Activated naive CD8-positive, alpha-beta T cell treated with anti-CD3 and anti-CD28 coated beads, Interleukin-2, amount 10 ng/mL, durations not matched to agents 7 days and 5 days (primary cell): ENCODE data around the gene SPTLC1. TPM values are rescaled to one million over a fixed set of nuclear protein-coding genes. Genes with fewer than 3 reads are reported as not detected.
"Not testable (repeated sequence)": the region's sequence is repeated elsewhere in the genome, so short reads cannot be mapped to it uniquely, and the experiment has no call there.

Experiments used
- ATAC-seq: fragments of 150-1000 bp; cut with Tn5 transposase; one replicate; pipeline ENCODE4 v1.10.0; 2021; ENCODE audit warnings: low read depth, moderate library complexity
- POLR2A ChIA-PET: fragments of 350-600 bp; sonication (Branson Sonifier 250); formaldehyde crosslinking; loops from one replicate; lab custom pipeline; 2021; ENCODE audit warnings: antibody characterized with exemption; lab: Charles Lee
- DNase-seq: peaks from one replicate; pipeline ENCODE4 v3.0.0; 2021
- H3K27ac Mint-ChIP-seq: one replicate; pipeline ENCODE4 v1.8.0; 2022; ENCODE audit warnings: mild to moderate bottlenecking, mixed read lengths
- H3K27me3 Mint-ChIP-seq: one replicate; pipeline ENCODE4 v1.8.0; 2022; ENCODE audit warnings: mild to moderate bottlenecking, moderate library complexity, mixed read lengths
- H3K36me3 Mint-ChIP-seq: one replicate; pipeline ENCODE4 v1.8.0; 2021; ENCODE audit warnings: mild to moderate bottlenecking, mixed read lengths
- H3K4me1 Mint-ChIP-seq: one replicate; pipeline ENCODE4 v1.8.0; 2021; ENCODE audit warnings: mixed read lengths
- H3K4me3 Mint-ChIP-seq: one replicate; pipeline ENCODE4 v1.8.0; 2022; ENCODE audit warnings: mild to moderate bottlenecking, moderate library complexity, mixed read lengths
- H3K9me3 Mint-ChIP-seq: one replicate; pipeline ENCODE4 v1.8.0; 2021; ENCODE audit warnings: mixed read lengths
- total RNA-seq, 2 experiments: library from RNA; stranded (reverse); gene quantifications; one replicate each; pipeline ENCODE4 v1.2.3, GENCODE V29; 2021

The SPTLC1 gene
- total RNA-seq: 10 to 100 TPM; 50.2 to 51.4 TPM

GRCh38 chr9:92115071-92115858, at the start of gene SPTLC1:
Gene SPTLC1 (minus strand): TSS chr9:92115413. CDS start chr9:92115370, 43 bp downstream.
- Mint-ChIP-seq H3K27ac (peak within 1 kb of the TSS; percentile 98), H3K4me1 (peaks cover 21% of the 10 kb centered on the region), H3K4me3 (peak within 1 kb of the TSS; percentile 95), H3K27me3 (peaks cover 3% of the 10 kb centered on the region), H3K9me3 (peaks cover 1% of the 10 kb centered on the region), H3K36me3 (peaks cover 2% of the 10 kb centered on the region)
- ATAC-seq (peak; percentile 98), DNase-seq (peak; percentile 97)
- POLR2A ChIA-PET: interaction anchor here (0.6 to 2.3 kb wide), 7 partner anchors 17 to 977 kb away, joined by 3 to 11 read pairs (median 3); partner anchors contain the start of gene IPPK

- H3K27me3 Mint-ChIP-seq: peaks cover 35% of the 10 kb centered on the region
- POLR2A ChIA-PET: no interaction called here
- ATAC-seq (no peak), DNase-seq (no peak)
- H3K27ac Mint-ChIP-seq: no peak overlapping the region
- H3K4me1 Mint-ChIP-seq: no peaks in the 10 kb centered on the region
- no peak overlapping the region for H3K4me3 Mint-ChIP-seq
- H3K36me3 Mint-ChIP-seq: peaks cover 3% of the 10 kb centered on the region
- H3K9me3 Mint-ChIP-seq: peaks cover 4% of the 10 kb centered on the region
Measured at GRCh38 chr9:92164975-92165374, 49.8 kb upstream of the SPTLC1 start.

- Mint-ChIP-seq H3K36me3 (peaks cover 3% of the 10 kb centered on the region), H3K4me3 (no peak overlapping the region), H3K9me3 (peaks cover 4% of the 10 kb centered on the region), H3K4me1 (no peaks in the 10 kb centered on the region), H3K27ac (no peak overlapping the region), H3K27me3 (peaks cover 31% of the 10 kb centered on the region)
- POLR2A ChIA-PET: no interaction called here
- ATAC-seq (no peak), DNase-seq (no peak)
Measured at GRCh38 chr9:92164490-92164889, 49.3 kb upstream of the SPTLC1 start.

GRCh38 chr9:92163276-92163675, 48.1 kb upstream of the SPTLC1 start:
- no peak overlapping the region for H3K4me3 Mint-ChIP-seq
- no peak overlapping the region for H3K27ac Mint-ChIP-seq
- POLR2A ChIA-PET: no interaction called here
- H3K36me3 Mint-ChIP-seq: peaks cover 3% of the 10 kb centered on the region
- no peak for DNase-seq
- H3K4me1 Mint-ChIP-seq: no peaks in the 10 kb centered on the region
- ATAC-seq: no peak
- peaks cover 36% of the 10 kb centered on the region for H3K27me3 Mint-ChIP-seq
- peaks cover 4% of the 10 kb centered on the region for H3K9me3 Mint-ChIP-seq

GRCh38 chr9:92160786-92161185, 45.6 kb upstream of the SPTLC1 start:
- Mint-ChIP-seq H3K36me3 (peaks cover 3% of the 10 kb centered on the region), H3K9me3 (peaks cover 4% of the 10 kb centered on the region), H3K27ac (no peak overlapping the region), H3K4me3 (no peak overlapping the region), H3K27me3 (peaks cover 32% of the 10 kb centered on the region), H3K4me1 (no peaks in the 10 kb centered on the region)
- DNase-seq (no peak), ATAC-seq (no peak)
- POLR2A ChIA-PET: no interaction called here

- Mint-ChIP-seq H3K9me3 (no peaks in the 10 kb centered on the region), H3K4me1 (no peaks in the 10 kb centered on the region), H3K4me3 (no peak overlapping the region), H3K36me3 (no peaks in the 10 kb centered on the region), H3K27ac (no peak overlapping the region), H3K27me3 (peaks cover 30% of the 10 kb centered on the region)
- DNase-seq (no peak), ATAC-seq (no peak)
- POLR2A ChIA-PET: no interaction called here
Measured at GRCh38 chr9:92159058-92159457, 43.8 kb upstream of the SPTLC1 start.

- Mint-ChIP-seq H3K4me3 (no peak overlapping the region), H3K4me1 (no peaks in the 10 kb centered on the region), H3K36me3 (no peaks in the 10 kb centered on the region), H3K9me3 (no peaks in the 10 kb centered on the region), H3K27ac (no peak overlapping the region), H3K27me3 (peaks cover 27% of the 10 kb centered on the region)
- POLR2A ChIA-PET: no interaction called here
- DNase-seq (no peak), ATAC-seq (no peak)
Measured at GRCh38 chr9:92158097-92158601, 42.9 kb upstream of the SPTLC1 start.

GRCh38 chr9:92155736-92156135, 40.5 kb upstream of the SPTLC1 start:
- DNase-seq, H3K27ac Mint-ChIP-seq, ATAC-seq, H3K4me1 Mint-ChIP-seq, H3K36me3 Mint-ChIP-seq, H3K4me3 Mint-ChIP-seq, H3K9me3 Mint-ChIP-seq, POLR2A ChIA-PET: not testable (repeated sequence)
- peaks cover 29% of the 10 kb centered on the region for H3K27me3 Mint-ChIP-seq

GRCh38 chr9:92155221-92155620, 40.0 kb upstream of the SPTLC1 start:
- no peaks in the 10 kb centered on the region for H3K9me3 Mint-ChIP-seq
- no peaks in the 10 kb centered on the region for H3K4me1 Mint-ChIP-seq
- no peak overlapping the region for H3K27ac Mint-ChIP-seq
- no peak for ATAC-seq
- H3K27me3 Mint-ChIP-seq: peaks cover 31% of the 10 kb centered on the region
- no peak for DNase-seq
- POLR2A ChIA-PET: no interaction called here
- H3K36me3 Mint-ChIP-seq: no peaks in the 10 kb centered on the region
- no peak overlapping the region for H3K4me3 Mint-ChIP-seq

- DNase-seq, POLR2A ChIA-PET, H3K9me3 Mint-ChIP-seq, H3K27ac Mint-ChIP-seq, H3K4me3 Mint-ChIP-seq, ATAC-seq, H3K36me3 Mint-ChIP-seq, H3K4me1 Mint-ChIP-seq: not testable (repeated sequence)
- peaks cover 34% of the 10 kb centered on the region for H3K27me3 Mint-ChIP-seq
Measured at GRCh38 chr9:92153466-92154415, 38.5 kb upstream of the SPTLC1 start.

- DNase-seq: no peak
- Mint-ChIP-seq H3K4me1 (peaks cover 6% of the 10 kb centered on the region), H3K9me3 (no peaks in the 10 kb centered on the region), H3K36me3 (no peaks in the 10 kb centered on the region), H3K27ac (no peak overlapping the region), H3K27me3 (peaks cover 25% of the 10 kb centered on the region), H3K4me3 (no peak overlapping the region)
- ATAC-seq: no peak
- POLR2A ChIA-PET: no interaction called here
Measured at GRCh38 chr9:92151691-92152393, 36.6 kb upstream of the SPTLC1 start.

- POLR2A ChIA-PET, ATAC-seq, DNase-seq, H3K4me1 Mint-ChIP-seq, H3K36me3 Mint-ChIP-seq, H3K4me3 Mint-ChIP-seq, H3K27ac Mint-ChIP-seq, H3K9me3 Mint-ChIP-seq: not testable (repeated sequence)
- H3K27me3 Mint-ChIP-seq: peaks cover 21% of the 10 kb centered on the region
Measured at GRCh38 chr9:92150501-92151470, 35.6 kb upstream of the SPTLC1 start.
